Neural cell (in vitro differentiated cells): Measurements from ENCODE around the gene CAGE1. TPM values are rescaled to one million over a fixed set of nuclear protein-coding genes. Genes with fewer than 3 reads are reported as not detected.

Experiments
- H2AFZ ChIP-seq: fragments of 200-600, 300-800 bp; sonication (generic), shearing (Covaris generic); 2 replicates; pipeline ENCODE4 v1.6.0; 2014; ENCODE audit warnings: low read depth, mild to moderate bottlenecking, antibody characterized with exemption, low read length, moderate library complexity
- H3F3A ChIP-seq: fragments of 200-600 bp; shearing (Covaris generic); 2 replicates; pipeline ENCODE4 v1.6.1; 2016; ENCODE audit warnings: mild to moderate bottlenecking, moderate library complexity, mixed read lengths, antibody characterized with exemption, low read length; ENCODE audit not compliant: insufficient read depth, poor library complexity, severe bottlenecking
- H3K27ac ChIP-seq: fragments of 200-600, 300-800 bp; sonication (generic), shearing (Covaris generic); 2 replicates; pipeline ENCODE4 v1.5.1; 2014; ENCODE audit warnings: mild to moderate bottlenecking, low read length, moderate library complexity
- H3K27me3 ChIP-seq: fragments of 300-800, 200-600 bp; sonication (generic), shearing (Covaris generic); 2 replicates; pipeline ENCODE4 v1.6.0; 2014; ENCODE audit warnings: mild to moderate bottlenecking, low read depth, low read length, moderate library complexity; ENCODE audit not compliant: insufficient read depth
- H3K36me3 ChIP-seq: fragments of 300-800, 200-600 bp; sonication (generic), shearing (Covaris generic); 2 replicates; pipeline ENCODE4 v1.5.1; 2014; ENCODE audit warnings: mild to moderate bottlenecking, antibody characterized with exemption, low read length, moderate library complexity; ENCODE audit not compliant: insufficient read depth
- H3K4me2 ChIP-seq: fragments of 300-800, 200-600 bp; sonication (generic), shearing (Covaris generic); 2 replicates; pipeline ENCODE4 v1.6.0; 2014; ENCODE audit warnings: mild to moderate bottlenecking, low read length
- H3K4me3 ChIP-seq: fragments of 300-800, 200-600 bp; sonication (generic), shearing (Covaris generic); 2 replicates; pipeline ENCODE4 v1.5.1; 2014; ENCODE audit warnings: mild to moderate bottlenecking, low read length, moderate library complexity
- H3K79me2 ChIP-seq: fragments of 200-600 bp; shearing (Covaris generic); replicated peaks from 2 replicates; pipeline ENCODE4 v1.6.0; 2014; ENCODE audit warnings: mild to moderate bottlenecking, low read length, moderate library complexity; ENCODE audit not compliant: insufficient read depth
- H3K9ac ChIP-seq: fragments of 300-800, 200-600 bp; sonication (generic), shearing (Covaris generic); 2 replicates; pipeline ENCODE4 v1.6.1; 2016; ENCODE audit warnings: mild to moderate bottlenecking, low read length, mixed read lengths
- H3K9me2 ChIP-seq: fragments of 200-600 bp; shearing (Covaris generic); 2 replicates; pipeline ENCODE4 v1.6.1; 2016; ENCODE audit warnings: mild to moderate bottlenecking, low read length, mixed read lengths; ENCODE audit not compliant: insufficient read depth
- H3K9me3 ChIP-seq: fragments of 200-600, 300-800 bp; sonication (generic), shearing (Covaris generic); 2 replicates; pipeline ENCODE4 v1.6.1; 2016; ENCODE audit warnings: mild to moderate bottlenecking, mixed run types, low read length, moderate library complexity, mixed read lengths
- H4K20me1 ChIP-seq: fragments of 200-600 bp; shearing (Covaris generic); 2 replicates; pipeline ENCODE4 v1.6.1; 2016; ENCODE audit warnings: mild to moderate bottlenecking, mixed run types; ENCODE audit not compliant: insufficient read depth
- CTCF ChIP-seq: fragments of 450-650 bp; IDR thresholded peaks from 2 replicates; pipeline ENCODE4 v1.5.1; 2014; ENCODE audit warnings: antibody characterized with exemption, mild to moderate bottlenecking, moderate library complexity; ENCODE audit not compliant: poor library complexity, severe bottlenecking
- EP300 ChIP-seq: fragments of 450-650 bp; conservative IDR thresholded peaks from 2 replicates; pipeline ENCODE4 v1.6.1; 2014; ENCODE audit warnings: antibody characterized with exemption, mild to moderate bottlenecking, moderate library complexity; ENCODE audit not compliant: poor library complexity, severe bottlenecking
- EZH2 ChIP-seq: fragments of 200-600, 300-800 bp; shearing (Covaris generic), sonication (generic); IDR thresholded peaks from 2 replicates; pipeline ENCODE4 v1.6.1; 2014; ENCODE audit warnings: antibody characterized with exemption, low read length, borderline replicate concordance, mild to moderate bottlenecking; ENCODE audit not compliant: insufficient read depth, poor library complexity, severe bottlenecking
- MXI1 ChIP-seq: fragments of 450-650 bp; conservative IDR thresholded peaks from 2 replicates; pipeline ENCODE4 v1.6.1; 2014; ENCODE audit warnings: antibody characterized with exemption, mild to moderate bottlenecking; ENCODE audit not compliant: poor library complexity, severe bottlenecking
- POLR2AphosphoS5 ChIP-seq: IDR thresholded peaks from 2 replicates; pipeline ENCODE4 v1.6.1; 2012
- RAD21 ChIP-seq: fragments of 450-650 bp; conservative IDR thresholded peaks from 2 replicates; pipeline ENCODE4 v1.6.1; 2014; ENCODE audit warnings: antibody characterized with exemption, mild to moderate bottlenecking, moderate library complexity
- REST ChIP-seq: IDR thresholded peaks from 2 replicates; pipeline ENCODE4 v1.6.1; 2012; ENCODE audit warnings: borderline replicate concordance
- SMC3 ChIP-seq: fragments of 450-650 bp; conservative IDR thresholded peaks from 2 replicates; pipeline ENCODE4 v1.6.1; 2014; ENCODE audit warnings: antibody characterized with exemption, mild to moderate bottlenecking, moderate library complexity; ENCODE audit not compliant: poor library complexity
- TAF1 ChIP-seq: IDR thresholded peaks from 2 replicates; pipeline ENCODE4 v1.6.1; 2012; ENCODE audit warnings: low read depth
- polyA plus RNA-seq: library from polyadenylated mRNA; depleted of rRNA; stranded (reverse); fragments of >200 nt; gene quantifications from 2 replicates; pipeline ENCODE4 v1.2.3, GENCODE V29; 2014

The CAGE1 gene
- polyA plus RNA-seq, 1 donor from 2014 or later, result not detected

- Histone ChIP-seq H3K9me3 (no peaks in the 10 kb centered on the region), H3F3A (no peaks in the 10 kb centered on the region), H3K9ac (no peak overlapping the region), H3K36me3 (peaks cover 21% of the 10 kb centered on the region), H3K4me2 (no peak overlapping the region), H4K20me1 (no peaks in the 10 kb centered on the region), H3K27me3 (no peaks in the 10 kb centered on the region), H3K27ac (no peak overlapping the region), H3K79me2 (no peaks in the 10 kb centered on the region), H2AFZ (no peak overlapping the region), H3K9me2 (no peaks in the 10 kb centered on the region), H3K4me3 (no peak overlapping the region)
- TF ChIP-seq REST, result no peak
- no peak for TF ChIP-seq RAD21
- no peak for TF ChIP-seq MXI1
- no peak for TF ChIP-seq EZH2
- TF ChIP-seq TAF1, result no peak
- no peak for TF ChIP-seq POLR2AphosphoS5
- no peak for TF ChIP-seq CTCF
- no peak for TF ChIP-seq SMC3
- no peak for TF ChIP-seq EP300
Observed at GRCh38 chr6:7413151-7413823, 23.7 kb upstream of the CAGE1 start.

GRCh38 chr6:7411328-7411727, 21.8 kb upstream of the CAGE1 start:
- Histone ChIP-seq H3K9ac (no peak overlapping the region), H3K36me3 (peaks cover 24% of the 10 kb centered on the region), H3K4me3 (no peak overlapping the region), H3K27ac (no peak overlapping the region), H2AFZ (no peak overlapping the region), H3F3A (no peaks in the 10 kb centered on the region), H3K79me2 (no peaks in the 10 kb centered on the region), H3K9me3 (no peaks in the 10 kb centered on the region), H3K9me2 (no peaks in the 10 kb centered on the region), H4K20me1 (no peaks in the 10 kb centered on the region), H3K4me2 (no peak overlapping the region), H3K27me3 (no peaks in the 10 kb centered on the region)
- TF ChIP-seq EP300 (no peak), CTCF (no peak), EZH2 (no peak)
